ENCODE data around the gene SHLD2.
"Not testable (repeated sequence)": the region's sequence is repeated elsewhere in the genome, so short reads cannot be mapped to it uniquely, and the experiment has no call there.

DNA sequence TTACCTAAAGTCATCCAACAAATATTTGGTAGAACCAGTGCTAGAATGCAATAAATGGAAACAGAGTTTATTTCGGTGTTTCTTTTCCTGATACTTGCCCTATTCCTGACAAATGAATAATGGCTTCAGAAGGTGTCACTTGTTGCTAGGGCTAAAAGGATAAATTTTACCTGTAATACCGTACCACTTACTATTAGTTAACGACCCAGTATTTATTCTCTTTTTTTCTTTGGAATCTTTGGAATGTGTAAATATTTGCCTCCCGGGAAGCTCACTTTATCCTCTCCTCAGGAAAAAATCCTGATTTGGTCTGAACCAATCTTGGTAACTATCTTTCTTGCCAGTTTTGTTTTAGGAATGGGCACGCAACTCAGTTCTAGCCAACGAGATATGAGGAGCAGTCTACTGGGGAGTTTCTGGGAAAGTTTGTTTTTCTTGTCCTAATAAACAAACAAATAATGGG is 144.4 kb downstream of the SHLD2 start:
- TF ChIP-seq, protein P1, sequence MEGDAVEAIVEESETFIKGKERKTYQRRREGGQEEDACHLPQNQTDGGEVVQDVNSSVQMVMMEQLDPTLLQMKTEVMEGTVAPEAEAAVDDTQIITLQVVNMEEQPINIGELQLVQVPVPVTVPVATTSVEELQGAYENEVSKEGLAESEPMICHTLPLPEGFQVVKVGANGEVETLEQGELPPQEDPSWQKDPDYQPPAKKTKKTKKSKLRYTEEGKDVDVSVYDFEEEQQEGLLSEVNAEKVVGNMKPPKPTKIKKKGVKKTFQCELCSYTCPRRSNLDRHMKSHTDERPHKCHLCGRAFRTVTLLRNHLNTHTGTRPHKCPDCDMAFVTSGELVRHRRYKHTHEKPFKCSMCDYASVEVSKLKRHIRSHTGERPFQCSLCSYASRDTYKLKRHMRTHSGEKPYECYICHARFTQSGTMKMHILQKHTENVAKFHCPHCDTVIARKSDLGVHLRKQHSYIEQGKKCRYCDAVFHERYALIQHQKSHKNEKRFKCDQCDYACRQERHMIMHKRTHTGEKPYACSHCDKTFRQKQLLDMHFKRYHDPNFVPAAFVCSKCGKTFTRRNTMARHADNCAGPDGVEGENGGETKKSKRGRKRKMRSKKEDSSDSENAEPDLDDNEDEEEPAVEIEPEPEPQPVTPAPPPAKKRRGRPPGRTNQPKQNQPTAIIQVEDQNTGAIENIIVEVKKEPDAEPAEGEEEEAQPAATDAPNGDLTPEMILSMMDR (IDR thresholded peaks at IDR 0.05; ENCODE audit: low read length), result not testable (repeated sequence)
- not testable (repeated sequence) for TF ChIP-seq EZH2 (optimal IDR thresholded peaks at IDR 0.05; ENCODE audit: low read depth, low read length); EZH2phosphoT487 (IDR thresholded peaks at IDR 0.05; ENCODE audit: low read length)

All from MM.1S (cell line).